Loucy (cell line): Measurements from ENCODE around the gene ARPIN.
"Not testable (repeated sequence)": the region's sequence is repeated elsewhere in the genome, so short reads cannot be mapped to it uniquely, and the experiment has no call there.

ENCODE experiments used
- EZH2phosphoT487 ChIP-seq: fragments of 200-600 bp; IDR thresholded peaks from 2 replicates; pipeline ENCODE4 v1.6.1; 2018; ENCODE audit warnings: antibody characterized with exemption, mild to moderate bottlenecking, moderate library complexity, borderline replicate concordance
- TF ChIP-seq, protein P1 (sequence below): fragments of 200-600 bp; sonication (generic); conservative IDR thresholded peaks from 2 replicates; pipeline ENCODE4 v1.5.1; 2014; ENCODE audit warnings: mild to moderate bottlenecking, antibody characterized with exemption, low read length

- not testable (repeated sequence) for TF ChIP-seq EZH2phosphoT487
- TF ChIP-seq, protein P1, sequence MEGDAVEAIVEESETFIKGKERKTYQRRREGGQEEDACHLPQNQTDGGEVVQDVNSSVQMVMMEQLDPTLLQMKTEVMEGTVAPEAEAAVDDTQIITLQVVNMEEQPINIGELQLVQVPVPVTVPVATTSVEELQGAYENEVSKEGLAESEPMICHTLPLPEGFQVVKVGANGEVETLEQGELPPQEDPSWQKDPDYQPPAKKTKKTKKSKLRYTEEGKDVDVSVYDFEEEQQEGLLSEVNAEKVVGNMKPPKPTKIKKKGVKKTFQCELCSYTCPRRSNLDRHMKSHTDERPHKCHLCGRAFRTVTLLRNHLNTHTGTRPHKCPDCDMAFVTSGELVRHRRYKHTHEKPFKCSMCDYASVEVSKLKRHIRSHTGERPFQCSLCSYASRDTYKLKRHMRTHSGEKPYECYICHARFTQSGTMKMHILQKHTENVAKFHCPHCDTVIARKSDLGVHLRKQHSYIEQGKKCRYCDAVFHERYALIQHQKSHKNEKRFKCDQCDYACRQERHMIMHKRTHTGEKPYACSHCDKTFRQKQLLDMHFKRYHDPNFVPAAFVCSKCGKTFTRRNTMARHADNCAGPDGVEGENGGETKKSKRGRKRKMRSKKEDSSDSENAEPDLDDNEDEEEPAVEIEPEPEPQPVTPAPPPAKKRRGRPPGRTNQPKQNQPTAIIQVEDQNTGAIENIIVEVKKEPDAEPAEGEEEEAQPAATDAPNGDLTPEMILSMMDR = not testable (repeated sequence)
Observed at GRCh38 chr15:89885179-89885578, 27.6 kb downstream of the ARPIN start.
